NCI-H128 (cell line): ENCODE measurements around the gene LBR.
"Not testable (repeated sequence)": the region's sequence is repeated elsewhere in the genome, so short reads cannot be mapped to it uniquely, and the experiment has no call there.

Experiments
- DNase-seq: peaks from one replicate; lab custom pipeline; 2025; ENCODE audit not compliant: unreplicated experiment; lab: John Stamatoyannopoulos, UW

The LBR gene

GRCh38 chr1:225427235-225428067 lies at the start of gene LBR:
Gene LBR, minus strand, starts transcription at chr1:225428038. Its CDS starts 3,963 bp downstream, at chr1:225424075.
- no peak for DNase-seq

GRCh38 chr1:225477296-225477911 lies 49.6 kb upstream of the LBR start:
- DNase-seq: no peak

- DNase-seq: no peak
These were observed 48.7 kb upstream of the LBR start for GRCh38 chr1:225476538-225476988.

GRCh38 chr1:225476100-225476511 lies 48.3 kb upstream of the LBR start:
- no peak for DNase-seq

GRCh38 chr1:225474986-225475820 lies 47.4 kb upstream of the LBR start:
- DNase-seq: peak; percentile 73

- DNase-seq: no peak
These were observed 46.7 kb upstream of the LBR start for GRCh38 chr1:225474439-225474985.

- not testable (repeated sequence) for DNase-seq
These were observed 46.0 kb upstream of the LBR start for GRCh38 chr1:225473676-225474438.

- DNase-seq: not testable (repeated sequence)
These were observed 45.4 kb upstream of the LBR start for GRCh38 chr1:225473266-225473665.

- no peak for DNase-seq
These were observed 43.8 kb upstream of the LBR start for GRCh38 chr1:225471453-225472301.

- DNase-seq: no peak
These were observed 43.2 kb upstream of the LBR start for GRCh38 chr1:225471109-225471452.

- DNase-seq: no peak
These were observed 42.6 kb upstream of the LBR start for GRCh38 chr1:225470211-225471108.

- no peak for DNase-seq
These were observed 41.2 kb upstream of the LBR start for GRCh38 chr1:225469051-225469450.

GRCh38 chr1:225468270-225469020 lies 40.6 kb upstream of the LBR start:
- no peak for DNase-seq

- DNase-seq: no peak
These were observed 39.6 kb upstream of the LBR start for GRCh38 chr1:225467193-225468020.

GRCh38 chr1:225466848-225467192 lies 39.0 kb upstream of the LBR start:
- DNase-seq: no peak

GRCh38 chr1:225465793-225466517 lies 38.1 kb upstream of the LBR start:
- DNase-seq: no peak
